CD4-positive, alpha-beta memory T cell (primary cell): ENCODE measurements around the gene TMEM235. TPM values are rescaled to one million over a fixed set of nuclear protein-coding genes. Genes with fewer than 3 reads are reported as not detected.
A peak's percentile ranks its signal among the peaks of the same experiment; 100 is the strongest.

ENCODE experiments used
- CTCF ChIA-PET: fragments of 350-600 bp; sonication (Branson Sonifier 250); formaldehyde crosslinking; loops from one replicate; lab custom pipeline; 2021; ENCODE audit warnings: inconsistent platforms; ENCODE audit not compliant: partially characterized antibody; lab: Charles Lee
- POLR2A ChIA-PET: fragments of 350-600 bp; sonication (Branson Sonifier 250); formaldehyde crosslinking; loops from one replicate; lab custom pipeline; 2021; ENCODE audit not compliant: partially characterized antibody; lab: Charles Lee
- DNase-seq, 5 donors: peaks; one replicate each; pipeline versions ENCODE4 v3.0.0 to v3.0.0-alpha.2; 2020 to 2022; ENCODE audit warnings: mixed read lengths in 1 of 5
- H3K27ac ChIP-seq: one replicate; pipeline ENCODE4 v1.7.0; 2013; ENCODE audit warnings: low read depth, low read length
- H3K27me3 ChIP-seq: 2 replicates; pipeline ENCODE4 v1.7.0; 2013; ENCODE audit warnings: mild to moderate bottlenecking, low read length, moderate library complexity; ENCODE audit not compliant: insufficient read depth
- H3K36me3 ChIP-seq: 2 replicates; pipeline ENCODE4 v1.7.0; 2013; ENCODE audit warnings: mild to moderate bottlenecking, low read length, moderate library complexity; ENCODE audit not compliant: insufficient read depth
- H3K4me1 ChIP-seq: 2 replicates; pipeline ENCODE4 v1.7.0; 2013; ENCODE audit warnings: mild to moderate bottlenecking, low read length, moderate library complexity; ENCODE audit not compliant: insufficient read depth
- H3K4me3 ChIP-seq, 2 donors: one replicate each; pipeline ENCODE4 v1.7.0; 2013; ENCODE audit warnings: low read length in 2 of 2, mild to moderate bottlenecking in 1 of 2
- H3K9me3 ChIP-seq, 2 donors: one replicate each; pipeline ENCODE4 v1.7.0; 2013; ENCODE audit warnings: low read length in 2 of 2, control low read depth in 1 of 2; ENCODE audit not compliant: control insufficient read depth in 1 of 2
- H3K27ac Mint-ChIP-seq, 7 donors: one replicate each; pipeline ENCODE4 v1.8.0; 2020 to 2021; ENCODE audit warnings: mixed read lengths in 7 of 7, mild to moderate bottlenecking in 6 of 7, inconsistent platforms in 3 of 7, moderate library complexity in 3 of 7
- H3K27me3 Mint-ChIP-seq, 2 donors: one replicate each; pipeline ENCODE4 v1.8.0; 2020 to 2021; ENCODE audit warnings: mixed read lengths in 2 of 2
- H3K36me3 Mint-ChIP-seq, 2 donors: one replicate each; pipeline ENCODE4 v1.8.0; 2020 to 2021; ENCODE audit warnings: mixed read lengths in 2 of 2, inconsistent platforms in 1 of 2, mild to moderate bottlenecking in 1 of 2
- H3K4me1 Mint-ChIP-seq, 4 donors: one replicate each; pipeline ENCODE4 v1.8.0; 2020 to 2021; ENCODE audit warnings: mixed read lengths in 4 of 4, mild to moderate bottlenecking in 1 of 4
- H3K4me3 Mint-ChIP-seq, 8 donors: one replicate each; pipeline ENCODE4 v1.8.0; 2020 to 2021; ENCODE audit warnings: mixed read lengths in 8 of 8, mild to moderate bottlenecking in 7 of 8, moderate library complexity in 6 of 8, inconsistent platforms in 3 of 8
- H3K9me3 Mint-ChIP-seq, 8 donors: one replicate each; pipeline ENCODE4 v1.8.0; 2020 to 2021; ENCODE audit warnings: mixed read lengths in 8 of 8, mild to moderate bottlenecking in 5 of 8, inconsistent platforms in 3 of 8, moderate library complexity in 1 of 8
- intact Hi-C: fragments of 100-400 bp; cut with micrococcal nuclease; formaldehyde crosslinking; loops from one replicate; pipeline ENCODE4 v1.15.1; 2023
- polyA plus RNA-seq, 2 donors: library from polyadenylated mRNA; unstranded; fragments of 300-500 nt; fragmentation: Illumina TruSeq; gene quantifications; one replicate each; pipeline ENCODE4 v1.2.3, GENCODE V29; 2021
- total RNA-seq, 2 experiments: library from RNA; stranded (reverse); gene quantifications; one replicate each; pipeline ENCODE4 v1.2.3, GENCODE V29; 2021

TMEM235 gene
- total and polyA plus RNA-seq, 4 experiments from 2014 or later, result not detected

DNA sequence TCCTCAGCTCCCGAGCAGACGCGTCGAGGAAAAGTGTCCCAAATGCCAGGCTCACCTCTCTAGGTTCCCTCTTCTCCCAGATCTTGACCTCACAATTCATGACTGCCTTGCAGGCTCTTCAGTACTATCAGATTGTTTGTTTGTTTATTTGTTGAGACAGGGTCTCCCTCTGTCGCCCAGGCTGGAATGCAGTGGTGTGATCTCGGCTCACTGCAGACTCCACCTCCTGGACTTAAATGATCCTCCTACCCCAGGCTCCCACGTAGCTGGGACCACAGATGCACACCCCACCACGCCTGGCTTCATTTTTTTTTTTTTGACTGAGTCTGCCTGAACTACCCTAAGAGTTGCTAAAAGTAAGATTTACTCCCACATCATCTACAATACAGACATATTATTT is 15.9 kb downstream of the TMEM235 start:
- peaks cover 0 to 2% (median 0%) of the 10 kb centered on the region in 8 donors for H3K9me3 Mint-ChIP-seq
- ChIA-PET CTCF (no interaction called here), POLR2A (interaction anchor here (0.5 to 1.1 kb wide), 2 partner anchors 117 to 1113 kb away, joined by 3 read pairs; no protein-coding TSS in a partner anchor)
- H3K36me3 ChIP-seq, result no peaks in the 10 kb centered on the region
- H3K27me3 Mint-ChIP-seq, result no peaks in the 10 kb centered on the region
- peaks cover 14 to 24% (median 16%) of the 10 kb centered on the region in 4 donors for H3K4me1 Mint-ChIP-seq
- H3K27ac Mint-ChIP-seq, result peak overlapping the region in 1 of 7 donors; percentile 75
- H3K27me3 ChIP-seq, result no peaks in the 10 kb centered on the region
- no peak for DNase-seq
- H3K4me3 Mint-ChIP-seq, result no peak overlapping the region
- no peaks in the 10 kb centered on the region for H3K9me3 ChIP-seq
- H3K27ac ChIP-seq, result no peak overlapping the region
- intact Hi-C loops, result no loop called here
- H3K4me3 ChIP-seq, result no peak overlapping the region
- H3K4me1 ChIP-seq, result peaks cover 22% of the 10 kb centered on the region
- H3K36me3 Mint-ChIP-seq, result peaks cover 0 to 2% of the 10 kb centered on the region in 2 donors

GRCh38 chr17:78248051-78248914 is 16.9 kb downstream of the TMEM235 start:
- POLR2A ChIA-PET, result interaction anchor here (1.1 kb wide), 1 partner anchor 118 kb away, joined by 3 read pairs; no protein-coding TSS in a partner anchor

GRCh38 chr17:78249074-78249817 is 17.8 kb downstream of the TMEM235 start:
- Histone ChIP-seq H3K27me3 (no peaks in the 10 kb centered on the region), H3K9me3 (no peaks in the 10 kb centered on the region), H3K36me3 (no peaks in the 10 kb centered on the region), H3K4me3 (no peak overlapping the region), H3K27ac (no peak overlapping the region), H3K4me1 (peaks cover 39% of the 10 kb centered on the region)
- ChIA-PET CTCF (interaction anchor here (0.8 to 4.9 kb wide), 13 partner anchors 10 to 460 kb away, joined by 3 to 87 read pairs (median 4); no protein-coding TSS in a partner anchor), POLR2A (interaction anchor here (0.5 to 3.9 kb wide), 3 partner anchors 133 to 727 kb away, joined by 3 to 30 read pairs (median 3); no protein-coding TSS in a partner anchor)
- Mint-ChIP-seq H3K4me1 (peaks cover 26 to 40% (median 31%) of the 10 kb centered on the region in 4 donors), H3K4me3 (peak overlapping the region in 2 of 8 donors; percentile 52 to 56), H3K27me3 (no peaks in the 10 kb centered on the region), H3K27ac (peak overlapping the region in 1 of 7 donors; percentile 80), H3K36me3 (peaks cover 0 to 2% of the 10 kb centered on the region in 2 donors), H3K9me3 (peaks cover 0 to 2% (median 0%) of the 10 kb centered on the region in 8 donors)
- DNase-seq, result no peak
- intact Hi-C loops, result no loop called here

More at GRCh38 chr17:78248051-78248914, 16.9 kb downstream of the TMEM235 start:
- CTCF ChIA-PET, result interaction anchor here (1.2 to 4.9 kb wide), 3 partner anchors 134 to 229 kb away, joined by 4 to 87 read pairs (median 36); no protein-coding TSS in a partner anchor
- no peaks in the 10 kb centered on the region for H3K9me3 ChIP-seq
- H3K4me3 ChIP-seq, result no peak overlapping the region
- H3K9me3 Mint-ChIP-seq, result peaks cover 0 to 2% (median 0%) of the 10 kb centered on the region in 8 donors
- H3K4me1 Mint-ChIP-seq, result peaks cover 23 to 34% (median 26%) of the 10 kb centered on the region in 4 donors
- intact Hi-C loops, result no loop called here
- H3K36me3 Mint-ChIP-seq, result peaks cover 0 to 2% of the 10 kb centered on the region in 2 donors
- H3K27ac ChIP-seq, result no peak overlapping the region
- H3K27me3 Mint-ChIP-seq, result no peaks in the 10 kb centered on the region
- H3K36me3 ChIP-seq, result no peaks in the 10 kb centered on the region
- no peak overlapping the region for H3K4me3 Mint-ChIP-seq
- peaks cover 32% of the 10 kb centered on the region for H3K4me1 ChIP-seq
- H3K27ac Mint-ChIP-seq, result peak overlapping the region in 1 of 7 donors; percentile 23
- no peak for DNase-seq
- H3K27me3 ChIP-seq, result no peaks in the 10 kb centered on the region

- Histone ChIP-seq H3K9me3 (no peaks in the 10 kb centered on the region), H3K4me3 (no peak overlapping the region), H3K27ac (no peak overlapping the region), H3K36me3 (no peaks in the 10 kb centered on the region), H3K27me3 (no peaks in the 10 kb centered on the region), H3K4me1 (peaks cover 46% of the 10 kb centered on the region)
- peaks cover 31 to 47% (median 36%) of the 10 kb centered on the region in 4 donors for H3K4me1 Mint-ChIP-seq
- ChIA-PET POLR2A (interaction anchor here (0.8 to 3.9 kb wide), 10 partner anchors 13 to 292 kb away, joined by 3 to 30 read pairs (median 4); partner anchors contain the start of genes TMC8 and TNRC6C), CTCF (interaction anchor here (0.7 to 4.9 kb wide), 27 partner anchors 9 to 231 kb away, joined by 3 to 87 read pairs (median 4); partner anchors contain the start of gene PGS1)
- intact Hi-C loops, result loop anchor here (5.0 kb wide), 2 partner anchors 92 to 118 kb away; partner anchors contain the start of gene TMC8
- H3K27ac Mint-ChIP-seq, result peak overlapping the region in 2 of 7 donors; percentile 52 to 80
- peaks cover 0 to 5% (median 0%) of the 10 kb centered on the region in 8 donors for H3K9me3 Mint-ChIP-seq
- peak overlapping the region in 2 of 8 donors; percentile 52 to 56 for H3K4me3 Mint-ChIP-seq
- H3K27me3 Mint-ChIP-seq, result peaks cover 0 to 1% of the 10 kb centered on the region in 2 donors
- peaks cover 0 to 2% of the 10 kb centered on the region in 2 donors for H3K36me3 Mint-ChIP-seq
- DNase-seq, result no peak
Observed at GRCh38 chr17:78249818-78250806, 18.7 kb downstream of the TMEM235 start.

- Histone ChIP-seq H3K27me3 (no peaks in the 10 kb centered on the region), H3K4me3 (peak overlapping the region; percentile 54 to 65)
Observed at GRCh38 chr17:78250891-78251772, 19.7 kb downstream of the TMEM235 start.

More at GRCh38 chr17:78250891-78251772, 19.7 kb downstream of the TMEM235 start:
- peaks cover 0 to 2% of the 10 kb centered on the region in 2 donors for H3K36me3 Mint-ChIP-seq
- H3K9me3 ChIP-seq, result no peaks in the 10 kb centered on the region
- peak overlapping the region; percentile 61 for H3K27ac ChIP-seq
- H3K27ac Mint-ChIP-seq, result peak overlapping the region; percentile 96 to 99 (median 98)
- peaks cover 31 to 58% (median 44%) of the 10 kb centered on the region in 4 donors for H3K4me1 Mint-ChIP-seq
- H3K4me3 Mint-ChIP-seq, result peak overlapping the region; percentile 82 to 94 (median 88)
- ChIA-PET POLR2A (interaction anchor here (0.8 to 3.9 kb wide), 25 partner anchors 12 to 293 kb away, joined by 3 to 30 read pairs (median 4); partner anchors contain the start of genes AFMID, SOCS3, TK1 and TMC8), CTCF (interaction anchor here (0.7 to 4.9 kb wide), 33 partner anchors 8 to 232 kb away, joined by 3 to 87 read pairs (median 4); partner anchors contain the start of gene TMC8)
- peaks cover 56% of the 10 kb centered on the region for H3K4me1 ChIP-seq
- intact Hi-C loops, result loop anchor here (1.0 to 5.0 kb wide), 7 partner anchors 38 to 232 kb away; partner anchors contain the start of genes SOCS3 and TMC8
- H3K9me3 Mint-ChIP-seq, result peaks cover 0 to 5% (median 0%) of the 10 kb centered on the region in 8 donors
- peak; percentile 75 to 85 (median 80) for DNase-seq
- H3K36me3 ChIP-seq, result no peaks in the 10 kb centered on the region
- peaks cover 0 to 1% of the 10 kb centered on the region in 2 donors for H3K27me3 Mint-ChIP-seq
